HCT116 (cell line): ENCODE data around the gene ATP6V1A. TPM values are rescaled to one million over a fixed set of nuclear protein-coding genes. Genes with fewer than 3 reads are reported as not detected.

ENCODE experiments used
- ATAC-seq: fragments of 200-7000 bp; cut with Tn5 transposase; 2 replicates; pipeline ENCODE4 v1.9.1; 2020; ENCODE audit warnings: mild to moderate bottlenecking, moderate library complexity
- BruUV-seq: library from RNA; stranded (reverse); fragments of 400-500 nt; replicated peaks from 2 replicates; lab custom pipeline; 2021; lab: Mats Ljungman, UMichigan
- CTCF ChIA-PET: fragments of 300-600 bp; sonication (Branson Sonifier 250); formaldehyde crosslinking; loops from one replicate; lab custom pipeline; 2021; ENCODE audit warnings: antibody characterized with exemption; lab: Charles Lee
- POLR2A ChIA-PET: fragments of 300-600, 350-600 bp; sonication (Branson Sonifier 250); formaldehyde crosslinking; loops from one replicate; lab custom pipeline; 2021; ENCODE audit warnings: antibody characterized with exemption; lab: Charles Lee
- RAD21 ChIA-PET, 2 experiments: fragments of 300-600 bp; sonication (Branson Sonifier 250); formaldehyde crosslinking; loops; one replicate each; lab custom pipeline; 2023; ENCODE audit warnings: low total read pairs in 2 of 2; ENCODE audit not compliant: uncharacterized antibody in 2 of 2, unreplicated experiment in 2 of 2, low non-redundant PET in 1 of 2; lab: Charles Lee
- DNase-seq: peaks from one replicate; pipeline ENCODE4 v3.0.0-alpha.2; 2010; ENCODE audit warnings: low read depth, low spot score
- H2AFZ ChIP-seq: fragments of 200-600 bp; shearing (Covaris generic), sonication (generic); 2 replicates; pipeline ENCODE4 v1.6.1; 2017; ENCODE audit warnings: low read depth, mixed run types, mixed read lengths, antibody characterized with exemption, low read length; ENCODE audit not compliant: poor library complexity, severe bottlenecking
- H3K27ac ChIP-seq: 2 replicates; pipeline ENCODE4 v1.5.1; 2012; ENCODE audit warnings: low read depth, low read length
- H3K27me3 ChIP-seq: fragments of 200-600 bp; sonication (generic); 2 replicates; pipeline ENCODE4 v1.6.1; 2016; ENCODE audit warnings: mixed run types, low read length, mixed read lengths; ENCODE audit not compliant: insufficient read depth
- H3K36me3 ChIP-seq, 2 experiments: fragments of 200-500 bp in 1 of 2; fragments of 200-600 bp in 1 of 2; sonication (Bioruptor generic) in 1 of 2; sonication (generic) in 1 of 2; 2 replicates each; pipeline versions ENCODE4 v1.5.1 to v1.6.1; 2014 to 2016; ENCODE audit warnings: low read length in 2 of 2, inconsistent platforms in 1 of 2, mixed read lengths in 1 of 2, mixed run types in 1 of 2; ENCODE audit not compliant: insufficient read depth in 2 of 2, control insufficient read depth in 1 of 2
- H3K4me1 ChIP-seq, 2 experiments: fragments of 200-600 bp in 1 of 2; sonication (generic) in 1 of 2; 2 replicates each; pipeline versions ENCODE4 v1.5.1 to v1.6.1; 2012 to 2017; ENCODE audit warnings: low read length in 2 of 2, inconsistent platforms in 1 of 2, mild to moderate bottlenecking in 1 of 2, mixed read lengths in 1 of 2, mixed run types in 1 of 2, moderate library complexity in 1 of 2; ENCODE audit not compliant: insufficient read depth in 2 of 2, control insufficient read depth in 1 of 2
- H3K4me2 ChIP-seq: fragments of 200-600 bp; sonication (generic); 2 replicates; pipeline ENCODE4 v1.6.1; 2017; ENCODE audit warnings: mixed run types, low read length, mixed read lengths
- H3K4me3 ChIP-seq, 2 experiments: fragments of 200-600 bp in 1 of 2; sonication (generic) in 1 of 2; replicated peaks in 1 of 2; 2 replicates each; pipeline ENCODE4 v1.5.1; 2011 to 2016; ENCODE audit warnings: low read length in 2 of 2, control low read depth in 1 of 2, low read depth in 1 of 2, mild to moderate bottlenecking in 1 of 2, mixed read lengths in 1 of 2, mixed run types in 1 of 2
- H3K79me2 ChIP-seq: fragments of 200-600 bp; sonication (generic); 2 replicates; pipeline ENCODE4 v1.6.1; 2017; ENCODE audit warnings: mild to moderate bottlenecking, mixed run types, low read length, moderate library complexity, mixed read lengths; ENCODE audit not compliant: insufficient read depth
- H3K9ac ChIP-seq: fragments of 200-600 bp; sonication (generic); 2 replicates; pipeline ENCODE4 v1.6.1; 2016; ENCODE audit warnings: low read length, mixed read lengths
- H3K9me2 ChIP-seq: fragments of 200-600 bp; sonication (generic), shearing (Covaris generic); 2 replicates; pipeline ENCODE4 v1.6.1; 2017; ENCODE audit warnings: mixed run types, mild to moderate bottlenecking, moderate library complexity; ENCODE audit not compliant: insufficient read depth
- H3K9me3 ChIP-seq, 2 experiments: fragments of 200-500 bp in 1 of 2; fragments of 200-600 bp in 1 of 2; sonication (Bioruptor generic) in 1 of 2; sonication (generic) in 1 of 2; 2 replicates each; pipeline ENCODE4 v1.6.1; 2014 to 2017; ENCODE audit warnings: low read length in 2 of 2, mixed read lengths in 2 of 2, inconsistent platforms in 1 of 2, low read depth in 1 of 2, mild to moderate bottlenecking in 1 of 2, mixed run types in 1 of 2, moderate library complexity in 1 of 2; ENCODE audit not compliant: control insufficient read depth in 1 of 2, insufficient read depth in 1 of 2
- H4K20me1 ChIP-seq: fragments of 200-600 bp; sonication (generic), shearing (Covaris generic); 2 replicates; pipeline ENCODE4 v1.6.1; 2017; ENCODE audit warnings: mixed run types, mild to moderate bottlenecking, moderate library complexity; ENCODE audit not compliant: insufficient read depth
- CBX3 ChIP-seq: IDR thresholded peaks from 2 replicates; pipeline ENCODE4 v1.6.1; 2012; ENCODE audit warnings: low read depth
- CEBPB ChIP-seq: IDR thresholded peaks from 2 replicates; pipeline ENCODE4 v1.6.1; 2012; ENCODE audit warnings: low read depth
- EGR1 ChIP-seq: IDR thresholded peaks from 2 replicates; pipeline ENCODE4 v1.6.1; 2012; ENCODE audit warnings: low read depth
- EZH2 ChIP-seq: fragments of 200-600 bp; sonication (generic); IDR thresholded peaks from 2 replicates; pipeline ENCODE4 v1.6.1; 2017; ENCODE audit warnings: antibody characterized with exemption, mixed run types
- POLR2AphosphoS5 ChIP-seq: IDR thresholded peaks from 2 replicates; pipeline ENCODE4 v1.6.1; 2011; ENCODE audit warnings: mild to moderate bottlenecking, low read depth, low read length, moderate library complexity
- SP1 ChIP-seq: IDR thresholded peaks from 2 replicates; pipeline ENCODE4 v1.6.1; 2012; ENCODE audit warnings: low read depth
- TCF7L2 ChIP-seq: IDR thresholded peaks from 2 replicates; pipeline ENCODE4 v1.7.0; 2011; ENCODE audit warnings: borderline replicate concordance, inconsistent platforms; ENCODE audit not compliant: insufficient read depth, insufficient read length; ENCODE audit errors: extremely low read depth
- ZFX ChIP-seq: fragments of 450-650 bp; IDR thresholded peaks from 2 replicates; pipeline ENCODE4 v1.6.1; 2017
- intact Hi-C: fragments of 100-400 bp; cut with micrococcal nuclease; formaldehyde crosslinking; loops from 2 replicates; pipeline ENCODE4 v1.10.0; 2022
- total RNA-seq: library from RNA; stranded (reverse); gene quantifications from one replicate; pipeline ENCODE4 v1.2.1, GENCODE V29; 2021; ENCODE audit not compliant: unreplicated experiment
- TF ChIP-seq, protein P1 (sequence below), 3 experiments: fragments of 200-600 bp in 1 of 3; sonication (generic) in 1 of 3; IDR thresholded peaks in 2 of 3; conservative IDR thresholded peaks in 1 of 3; 2 replicates each; pipeline ENCODE4 v1.5.1; 2012 to 2017; ENCODE audit warnings: low read depth in 2 of 3, low read length in 2 of 3, antibody characterized with exemption in 1 of 3, borderline replicate concordance in 1 of 3, control low read depth in 1 of 3, mild to moderate bottlenecking in 1 of 3, mixed read lengths in 1 of 3, mixed run types in 1 of 3, moderate library complexity in 1 of 3; ENCODE audit not compliant: insufficient read depth in 1 of 3

Gene ATP6V1A
- total RNA-seq, 1 experiment from 2014 or later, result 54.7 TPM

GRCh38 chr3:113828600-113828999 is 81.8 kb downstream of the ATP6V1A start:
- Histone ChIP-seq H3K9me3 (no peaks in the 10 kb centered on the region), H3K9ac (no peak overlapping the region), H3K36me3 (no peaks in the 10 kb centered on the region), H2AFZ (no peak overlapping the region), H3K27me3 (no peaks in the 10 kb centered on the region), H3K9me2 (no peaks in the 10 kb centered on the region), H3K4me2 (no peak overlapping the region), H3K27ac (no peak overlapping the region), H3K4me1 (peaks cover 15 to 25% of the 10 kb centered on the region in 2 experiments), H3K79me2 (no peaks in the 10 kb centered on the region), H3K4me3 (no peak overlapping the region), H4K20me1 (no peaks in the 10 kb centered on the region)
- CTCF ChIA-PET, result no interaction called here
- TF ChIP-seq ZFX (no peak), EZH2 (no peak), CBX3 (no peak), POLR2AphosphoS5 (no peak), TCF7L2 (no peak), EGR1 (no peak), SP1 (no peak), CEBPB (no peak)
- TF ChIP-seq, protein P1, sequence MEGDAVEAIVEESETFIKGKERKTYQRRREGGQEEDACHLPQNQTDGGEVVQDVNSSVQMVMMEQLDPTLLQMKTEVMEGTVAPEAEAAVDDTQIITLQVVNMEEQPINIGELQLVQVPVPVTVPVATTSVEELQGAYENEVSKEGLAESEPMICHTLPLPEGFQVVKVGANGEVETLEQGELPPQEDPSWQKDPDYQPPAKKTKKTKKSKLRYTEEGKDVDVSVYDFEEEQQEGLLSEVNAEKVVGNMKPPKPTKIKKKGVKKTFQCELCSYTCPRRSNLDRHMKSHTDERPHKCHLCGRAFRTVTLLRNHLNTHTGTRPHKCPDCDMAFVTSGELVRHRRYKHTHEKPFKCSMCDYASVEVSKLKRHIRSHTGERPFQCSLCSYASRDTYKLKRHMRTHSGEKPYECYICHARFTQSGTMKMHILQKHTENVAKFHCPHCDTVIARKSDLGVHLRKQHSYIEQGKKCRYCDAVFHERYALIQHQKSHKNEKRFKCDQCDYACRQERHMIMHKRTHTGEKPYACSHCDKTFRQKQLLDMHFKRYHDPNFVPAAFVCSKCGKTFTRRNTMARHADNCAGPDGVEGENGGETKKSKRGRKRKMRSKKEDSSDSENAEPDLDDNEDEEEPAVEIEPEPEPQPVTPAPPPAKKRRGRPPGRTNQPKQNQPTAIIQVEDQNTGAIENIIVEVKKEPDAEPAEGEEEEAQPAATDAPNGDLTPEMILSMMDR (IDR thresholded peaks at IDR 0.05 in 2 of 3, conservative IDR thresholded peaks at IDR 0.05 in 1 of 3; ENCODE audit: borderline replicate concordance in 1 of 3, insufficient read depth in 1 of 3, low read depth in 2 of 3, low read length in 2 of 3), result no peak
- POLR2A ChIA-PET, result no interaction called here
- intact Hi-C loops, result no loop called here
- DNase-seq, result no peak
- no peak for ATAC-seq
- BruUV-seq, result no TSS peak
- RAD21 ChIA-PET, result no interaction called here
